Stimulated activated CD8-positive, alpha-beta memory T cell treated with anti-CD3 and anti-CD28 coated beads, Interleukin-2, amount 100 ng/mL, for 48 hours (primary cell): ENCODE measurements around the gene PTPRT.

Source experiments
- DNase-seq, 2 donors: peaks; one replicate each; pipeline ENCODE4 v3.0.0-alpha.2; 2020; ENCODE audit warnings: low read depth in 2 of 2

Gene PTPRT

GRCh38 chr20:42556575-42556974 lies 633.1 kb downstream of the PTPRT start:
- no peak for DNase-seq

DNA sequence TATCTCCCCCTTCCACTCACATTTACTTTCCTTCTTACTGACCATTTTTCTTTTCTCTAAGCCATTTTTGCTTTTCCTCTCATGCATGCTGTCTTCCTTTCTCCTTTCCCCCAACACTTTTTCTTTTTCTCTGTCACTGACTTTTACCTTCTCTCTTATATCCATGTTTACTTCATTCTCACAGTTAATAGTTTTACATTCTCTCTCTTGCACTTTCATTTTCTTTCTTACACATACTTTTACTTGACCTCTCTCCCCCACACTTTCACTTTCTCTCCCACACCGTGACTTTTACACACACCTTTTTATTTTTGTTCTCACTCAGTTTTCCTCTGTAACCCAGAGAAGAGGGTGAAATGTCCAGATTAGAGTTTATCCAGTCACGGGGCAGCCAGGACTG lies 636.3 kb downstream of the PTPRT start:
- no peak for DNase-seq

DNA sequence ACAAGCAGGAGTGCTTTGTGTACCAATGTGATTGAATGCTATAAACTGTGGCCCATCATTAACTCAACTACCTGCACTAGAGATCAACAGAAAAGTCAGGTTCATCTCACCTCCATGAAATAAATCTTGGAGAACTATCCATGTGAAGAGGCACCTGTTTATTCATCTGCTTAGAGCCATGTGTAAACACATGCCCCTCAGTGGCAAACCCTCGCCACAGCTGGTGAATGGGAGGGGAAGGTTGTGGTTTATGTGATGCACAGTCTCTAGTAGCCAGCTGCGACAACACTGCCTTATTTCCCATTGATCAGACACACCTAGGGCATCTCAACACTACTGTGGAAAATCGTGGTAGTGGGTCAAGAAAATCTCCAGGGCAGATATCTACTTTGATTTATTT lies 640.2 kb downstream of the PTPRT start:
- DNase-seq = no peak

GRCh38 chr20:42544926-42545325 lies 644.8 kb downstream of the PTPRT start:
- no peak for DNase-seq

- no peak for DNase-seq
Observed at GRCh38 chr20:42532831-42533230, 656.9 kb downstream of the PTPRT start.

- no peak for DNase-seq
Observed at GRCh38 chr20:42531508-42531961, 658.2 kb downstream of the PTPRT start.

- no peak for DNase-seq
Observed at GRCh38 chr20:42530855-42531448, 658.8 kb downstream of the PTPRT start.

- no peak for DNase-seq
Observed at GRCh38 chr20:42530191-42530590, 659.5 kb downstream of the PTPRT start.

DNA sequence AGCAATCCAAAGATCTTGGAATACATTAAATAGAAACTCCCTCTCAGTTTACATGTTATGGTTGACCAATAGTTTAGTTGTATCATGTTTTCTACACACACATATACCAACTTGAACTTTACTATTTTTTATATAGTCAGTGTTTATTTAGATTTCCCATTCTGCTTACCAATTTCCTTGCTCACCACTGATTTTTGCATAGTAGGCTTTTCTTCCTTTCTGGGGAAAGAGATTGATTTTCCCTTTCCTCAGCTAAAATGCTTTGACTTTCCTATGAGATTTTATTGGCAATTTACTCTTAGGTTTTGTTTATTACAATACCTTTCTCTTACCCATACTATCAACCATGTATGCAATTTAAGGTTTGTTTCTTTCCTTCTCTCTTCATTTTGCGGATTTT lies 665.6 kb downstream of the PTPRT start:
- no peak for DNase-seq

DNA sequence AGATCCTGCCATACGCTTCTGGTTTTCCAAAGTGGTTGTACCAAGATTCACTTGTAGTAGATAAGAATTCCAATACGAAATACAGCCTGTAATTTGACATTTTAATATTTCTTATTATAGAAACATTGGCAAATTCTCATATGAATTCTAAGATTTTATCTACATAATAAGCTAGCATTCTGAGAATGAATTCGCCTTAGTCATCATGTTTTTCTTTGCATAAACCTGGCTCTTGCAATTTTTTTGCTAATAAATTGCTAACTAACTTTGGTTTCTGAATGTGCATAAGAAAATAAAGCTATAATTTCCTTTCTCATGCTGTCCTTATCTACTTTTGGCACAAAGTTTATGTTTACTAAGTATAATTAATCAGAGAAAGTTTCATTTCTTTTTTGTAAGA lies 673.0 kb downstream of the PTPRT start:
- DNase-seq = no peak

DNA sequence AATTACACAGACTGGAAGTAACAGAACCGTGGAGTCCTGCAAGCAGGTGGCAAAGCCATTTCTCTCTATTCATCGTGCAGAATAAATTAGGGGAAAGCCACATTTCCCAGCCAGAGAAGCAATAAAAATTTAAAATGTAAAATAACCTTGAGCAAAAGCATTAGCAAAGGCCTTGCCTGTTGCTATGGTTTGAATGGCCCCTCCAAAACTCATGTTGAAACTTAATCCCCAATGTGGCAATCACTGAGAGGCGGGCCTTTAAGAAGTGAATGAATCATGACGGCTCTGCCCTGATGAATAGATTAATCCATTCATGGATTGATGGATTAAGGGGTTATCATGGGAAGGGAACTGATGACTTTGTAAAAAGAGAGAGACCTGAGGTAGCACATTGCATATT lies 679.0 kb downstream of the PTPRT start:
- no peak for DNase-seq

GRCh38 chr20:42507874-42508273 lies 681.8 kb downstream of the PTPRT start:
- DNase-seq = no peak

DNA sequence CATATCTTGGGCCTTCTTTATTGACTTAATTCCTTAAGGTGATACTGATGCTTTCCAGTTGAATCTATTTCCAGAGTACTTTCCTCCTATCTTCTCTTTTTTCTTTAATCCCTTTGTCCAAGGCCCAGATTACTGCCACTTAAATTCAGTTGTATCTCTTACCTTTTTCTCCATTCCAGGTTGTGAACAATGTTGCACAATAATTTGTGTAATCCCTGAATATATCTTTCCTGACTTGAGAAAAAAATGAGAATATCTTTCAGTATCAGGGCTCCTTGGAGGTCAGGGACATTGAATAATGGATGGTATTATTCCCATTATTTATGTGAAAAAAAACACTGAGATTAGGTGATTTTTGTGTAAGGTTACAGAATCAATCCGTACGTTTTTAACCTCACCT lies 683.3 kb downstream of the PTPRT start:
- DNase-seq = no peak

DNA sequence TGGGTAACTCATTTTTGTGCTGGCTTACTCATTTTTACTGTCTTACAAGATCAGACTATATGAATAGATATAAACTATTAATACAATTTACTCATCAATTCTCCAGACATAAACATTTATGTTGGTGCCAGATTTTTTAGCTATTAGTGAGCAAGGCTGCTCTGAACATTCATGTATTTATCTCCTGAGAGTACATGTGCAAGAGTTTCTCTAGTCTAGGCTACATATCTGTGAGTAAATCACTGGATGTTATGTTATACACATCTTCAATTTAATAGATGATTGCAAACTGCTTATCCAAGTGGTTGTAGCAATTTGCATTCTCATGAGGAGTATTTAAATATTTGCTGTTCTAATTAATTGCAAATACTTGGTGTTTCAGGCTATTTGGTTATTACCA lies 687.1 kb downstream of the PTPRT start:
- no peak for DNase-seq

GRCh38 chr20:42496595-42496994 lies 693.1 kb downstream of the PTPRT start:
- DNase-seq = no peak

DNA sequence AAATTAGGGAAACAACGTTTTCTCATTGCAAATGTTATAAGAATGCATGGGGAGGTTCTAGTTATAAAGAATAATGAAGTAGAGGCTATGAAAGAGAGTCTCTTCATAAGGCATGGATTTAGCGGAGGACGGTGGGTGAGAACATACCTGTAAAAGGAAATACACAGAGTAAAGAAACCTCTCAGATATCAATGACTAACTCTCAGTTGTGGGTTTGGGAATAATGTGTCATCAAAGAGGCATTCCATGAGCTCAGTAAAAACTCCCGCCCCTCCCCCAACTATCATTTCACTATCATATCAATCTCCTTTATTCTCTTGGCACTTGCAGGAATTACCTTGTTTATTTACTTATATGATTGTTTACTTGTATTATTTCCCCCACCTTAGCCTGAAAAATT lies 695.4 kb downstream of the PTPRT start:
- no peak for DNase-seq

- DNase-seq = no peak
Observed at GRCh38 chr20:42493001-42493400, 696.7 kb downstream of the PTPRT start.

GRCh38 chr20:42492290-42492689 lies 697.4 kb downstream of the PTPRT start:
- no peak for DNase-seq

GRCh38 chr20:42485556-42485955 lies 704.1 kb downstream of the PTPRT start:
- no peak for DNase-seq

DNA sequence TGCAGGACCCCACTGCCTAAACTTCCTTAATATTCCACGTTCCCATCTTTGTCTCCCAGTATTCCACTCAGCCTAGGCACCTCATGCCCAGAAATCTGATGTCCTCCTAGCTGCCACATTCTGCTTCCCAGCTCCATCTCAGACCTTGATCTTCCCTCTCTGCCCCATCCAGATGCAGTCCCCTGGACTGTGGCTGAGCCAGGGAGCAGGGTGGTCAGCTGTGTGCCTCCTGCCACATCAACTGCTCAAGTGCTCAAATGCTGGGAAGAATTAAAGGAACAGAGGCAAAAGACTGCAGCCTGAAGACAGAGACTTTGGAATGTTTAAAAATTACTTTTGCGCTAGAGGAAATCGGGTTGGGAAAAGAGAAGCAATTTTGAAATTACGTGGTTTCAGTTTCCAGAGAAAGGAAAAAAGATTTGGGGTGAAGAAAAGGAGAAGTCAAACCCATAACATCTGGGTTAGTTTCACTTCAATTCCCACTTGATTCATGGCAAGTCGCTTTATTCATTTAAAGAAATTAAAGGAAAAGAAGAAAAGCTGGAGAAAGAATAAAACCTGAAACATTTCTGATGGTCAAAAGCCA lies 704.8 kb downstream of the PTPRT start:
- no peak for DNase-seq

- no peak for DNase-seq
Observed at GRCh38 chr20:42484335-42484734, 705.4 kb downstream of the PTPRT start.

- DNase-seq = no peak
Observed at GRCh38 chr20:42483730-42484303, 705.9 kb downstream of the PTPRT start.

DNA sequence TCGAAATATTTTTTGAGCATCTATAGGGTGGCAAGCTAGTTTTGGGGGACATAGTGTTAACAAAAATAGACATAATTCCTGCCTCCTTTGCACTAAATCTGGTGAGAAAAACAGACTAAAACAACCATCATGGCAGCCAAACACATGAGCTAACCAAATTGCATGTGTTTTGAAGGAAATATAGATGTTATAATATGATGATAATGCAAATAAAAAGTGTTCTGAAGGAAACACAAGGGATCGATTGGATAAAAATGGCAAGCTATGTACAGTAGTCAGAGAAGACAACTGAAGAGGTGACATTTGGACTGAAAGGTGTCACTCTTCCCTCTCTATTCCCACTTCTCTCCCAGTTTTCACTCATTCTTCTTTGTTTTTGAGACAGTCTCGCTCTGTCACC lies 706.9 kb downstream of the PTPRT start:
- DNase-seq = no peak

DNA sequence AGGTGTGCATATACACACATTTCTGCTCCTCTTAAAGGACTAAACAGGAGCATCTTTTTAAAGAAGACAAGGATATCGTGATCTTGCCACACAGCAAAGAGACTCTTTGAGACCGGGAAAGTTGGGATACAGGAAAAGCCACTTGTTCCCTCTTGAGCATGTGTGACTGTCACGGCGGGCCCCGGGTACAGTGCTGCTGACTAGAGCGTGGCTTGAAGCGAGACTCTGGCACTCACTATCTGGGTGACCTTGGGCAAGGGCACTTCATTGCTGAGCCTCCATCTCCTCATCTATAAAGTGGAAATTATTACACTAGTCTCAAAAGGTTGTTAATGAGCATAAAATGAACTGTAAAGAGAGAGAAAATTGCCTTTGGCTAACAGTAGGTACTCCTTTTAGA lies 713.9 kb downstream of the PTPRT start:
- no peak for DNase-seq
